GM19023 (cell line): ENCODE results near the gene MAP4K3.

Experiments
- ATAC-seq: cut with Tn5 transposase; IDR thresholded peaks from one replicate; pipeline ENCODE4 v1.9.1; 2021; ENCODE audit warnings: mild to moderate bottlenecking, moderate library complexity; ENCODE audit not compliant: unreplicated experiment

MAP4K3 gene

DNA sequence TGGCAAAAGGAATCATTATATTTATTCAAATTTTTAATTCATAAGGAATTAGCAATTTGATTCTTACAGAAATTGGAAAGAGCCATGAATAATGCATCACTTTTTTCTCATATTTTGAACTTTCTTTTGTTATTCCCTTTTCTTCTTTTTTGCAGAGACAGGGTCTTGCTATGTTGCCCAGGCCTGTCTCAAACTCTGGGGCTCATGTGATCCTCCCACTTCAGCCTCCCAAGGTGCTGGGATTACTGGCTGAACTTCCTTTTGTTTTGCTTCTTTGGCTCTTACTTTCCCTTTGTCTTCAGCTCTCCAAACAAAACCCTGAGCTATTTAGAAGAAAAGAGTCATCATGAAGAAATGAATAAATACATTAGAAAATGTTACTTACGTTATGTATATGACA lies 224.1 kb downstream of the MAP4K3 start:
- no peak for ATAC-seq

DNA sequence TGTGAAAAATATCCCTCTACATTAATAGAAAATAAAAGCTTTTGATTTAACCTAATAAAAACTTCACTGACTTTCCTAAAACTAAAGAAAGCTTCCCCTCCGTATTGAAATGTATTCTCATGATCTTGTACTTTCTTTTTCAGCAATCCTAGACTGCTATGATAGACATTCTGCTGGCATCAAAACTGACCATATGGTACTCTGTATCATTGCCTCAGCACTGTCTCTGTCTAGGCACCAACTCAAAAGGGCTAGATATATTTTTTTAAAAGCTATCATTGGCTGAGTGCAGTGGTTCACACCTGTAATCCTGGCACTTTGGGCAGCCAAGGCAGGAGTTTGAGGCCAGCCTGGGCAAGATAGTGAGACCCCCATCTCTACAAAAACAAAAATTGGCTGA lies 226.2 kb downstream of the MAP4K3 start:
- no peak for ATAC-seq

DNA sequence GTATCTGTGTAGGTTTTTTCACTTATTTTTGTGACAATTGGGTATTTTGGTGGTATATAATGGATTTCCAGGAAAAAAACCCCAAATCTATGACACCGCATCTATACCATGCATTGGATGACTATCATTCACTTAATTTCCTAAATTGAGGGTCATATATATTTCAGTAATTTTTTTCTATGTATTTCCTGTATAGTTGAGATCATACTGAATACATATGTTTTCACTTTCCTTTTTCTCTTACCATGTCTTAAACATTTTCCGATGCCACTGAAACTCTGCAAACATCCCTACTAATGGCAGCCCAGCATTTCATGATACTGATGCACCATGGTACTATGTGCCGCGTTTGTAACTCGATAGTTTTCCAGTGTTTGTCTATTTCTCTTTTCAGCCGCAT lies 233.7 kb downstream of the MAP4K3 start:
- no peak for ATAC-seq

DNA sequence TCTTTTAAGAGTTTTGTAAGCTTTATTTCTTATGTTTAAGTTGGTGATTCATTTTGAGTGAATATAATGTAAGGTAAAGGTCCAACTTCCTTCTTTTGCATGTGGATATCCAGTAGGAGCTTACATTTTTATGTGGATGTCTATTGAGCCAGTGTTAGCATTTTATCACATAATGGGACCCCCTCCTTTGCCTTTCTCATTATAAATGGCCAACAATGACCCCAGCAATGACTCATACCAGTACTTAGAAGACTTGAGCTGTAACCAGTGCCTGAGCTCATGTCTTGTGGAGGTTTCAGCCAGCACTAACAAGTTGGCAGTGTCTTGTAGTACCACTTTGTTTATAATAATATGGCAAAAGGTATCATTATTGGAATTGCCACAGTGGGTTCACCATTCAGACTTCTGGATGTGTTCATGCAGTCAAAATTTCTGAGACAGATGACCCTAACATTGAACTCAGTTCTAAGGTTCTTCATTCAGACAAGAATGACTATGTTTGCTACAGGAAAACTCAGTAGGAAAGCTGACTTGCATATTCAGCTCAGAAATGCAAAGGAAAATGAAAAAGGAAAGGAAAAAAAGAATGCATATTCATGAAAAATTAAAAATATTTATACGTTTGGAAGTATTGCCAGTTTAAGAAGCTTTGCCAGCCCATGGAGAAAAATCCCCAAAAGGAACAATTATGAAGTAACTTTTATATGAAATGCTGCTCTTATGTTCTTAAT lies 234.3 kb downstream of the MAP4K3 start:
- ATAC-seq = no peak
